ENCODE results near the gene HAS3. TPM values are rescaled to one million over a fixed set of nuclear protein-coding genes. Genes with fewer than 3 reads are reported as not detected.

The HAS3 gene
- total and polyA plus RNA-seq, 2 donors from 2014 or later, result 0.34 to 2.1 TPM

DNA sequence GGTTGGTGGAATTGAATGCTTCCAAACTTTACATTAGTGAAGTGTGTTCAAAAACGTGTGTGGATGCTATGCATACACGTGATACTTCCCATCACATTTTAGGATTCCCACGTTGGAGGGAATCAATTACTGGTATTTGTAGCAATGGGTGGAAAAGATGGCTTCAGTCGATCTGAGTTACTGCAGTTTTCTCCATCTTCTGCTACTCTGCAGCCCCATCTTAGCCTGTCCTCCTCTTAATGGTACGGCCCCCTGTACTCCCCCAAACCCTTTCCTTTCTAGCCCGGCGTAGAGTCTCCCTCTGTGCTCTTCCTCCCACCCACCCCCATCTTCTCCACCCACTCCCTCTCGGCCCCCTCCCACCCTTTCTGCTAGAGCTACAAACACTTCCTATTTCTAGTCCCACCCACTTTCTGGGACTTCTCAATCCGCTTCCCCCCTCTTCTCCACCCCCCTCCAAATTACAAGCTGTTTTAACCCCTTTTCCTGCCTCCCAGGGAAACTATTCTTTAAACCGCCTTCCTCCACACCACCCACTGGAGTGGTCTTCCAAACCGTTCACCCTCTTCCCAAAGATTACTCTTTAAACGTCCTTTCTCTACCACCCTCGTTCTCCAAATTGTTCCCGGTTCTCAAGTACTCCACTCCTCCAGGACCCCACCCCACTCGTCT, 25.9 kb downstream of the HAS3 start:
- TF ChIP-seq, protein P1, sequence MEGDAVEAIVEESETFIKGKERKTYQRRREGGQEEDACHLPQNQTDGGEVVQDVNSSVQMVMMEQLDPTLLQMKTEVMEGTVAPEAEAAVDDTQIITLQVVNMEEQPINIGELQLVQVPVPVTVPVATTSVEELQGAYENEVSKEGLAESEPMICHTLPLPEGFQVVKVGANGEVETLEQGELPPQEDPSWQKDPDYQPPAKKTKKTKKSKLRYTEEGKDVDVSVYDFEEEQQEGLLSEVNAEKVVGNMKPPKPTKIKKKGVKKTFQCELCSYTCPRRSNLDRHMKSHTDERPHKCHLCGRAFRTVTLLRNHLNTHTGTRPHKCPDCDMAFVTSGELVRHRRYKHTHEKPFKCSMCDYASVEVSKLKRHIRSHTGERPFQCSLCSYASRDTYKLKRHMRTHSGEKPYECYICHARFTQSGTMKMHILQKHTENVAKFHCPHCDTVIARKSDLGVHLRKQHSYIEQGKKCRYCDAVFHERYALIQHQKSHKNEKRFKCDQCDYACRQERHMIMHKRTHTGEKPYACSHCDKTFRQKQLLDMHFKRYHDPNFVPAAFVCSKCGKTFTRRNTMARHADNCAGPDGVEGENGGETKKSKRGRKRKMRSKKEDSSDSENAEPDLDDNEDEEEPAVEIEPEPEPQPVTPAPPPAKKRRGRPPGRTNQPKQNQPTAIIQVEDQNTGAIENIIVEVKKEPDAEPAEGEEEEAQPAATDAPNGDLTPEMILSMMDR (IDR thresholded peaks at IDR 0.05; ENCODE audit: borderline replicate concordance, extremely low read depth, insufficient read depth), result no peak
- intact Hi-C loops (cut with DNase I), result no loop called here
- Histone ChIP-seq H3K27me3 (ENCODE audit: control insufficient read depth, insufficient read depth, low read length) (no peaks in the 10 kb centered on the region), H3K9ac (ENCODE audit: low read length in 3 of 3) (peak overlapping the region; percentile 85 to 99 (median 93)), H3K4me3 (ENCODE audit: low read length in 3 of 3) (peak overlapping the region; percentile 93 to 97 (median 95)), H3K4me1 (ENCODE audit: control insufficient read depth in 2 of 3, insufficient read depth in 2 of 3, low read depth in 1 of 3, low read length in 3 of 3) (peaks cover 3 to 13% (median 11%) of the 10 kb centered on the region in 3 donors), H3K27ac (ENCODE audit: low read depth in 2 of 2, low read length in 2 of 2) (peak overlapping the region; percentile 91 to 93), H3K36me3 (ENCODE audit: control insufficient read depth in 2 of 3, insufficient read depth in 3 of 3, low read length in 3 of 3) (peaks cover 0 to 3% (median 0%) of the 10 kb centered on the region in 3 donors), H3K9me3 (ENCODE audit: control insufficient read depth in 2 of 3, insufficient read depth in 1 of 3, low read length in 3 of 3) (no peaks in the 10 kb centered on the region)
- FAIRE-seq, result no peak
- peak; percentile 29 to 84 (median 59) for DNase-seq

GRCh38 chr16:69131839-69132423, 26.5 kb downstream of the HAS3 start:
- no peaks in the 10 kb centered on the region for H3K27me3 ChIP-seq (ENCODE audit: control insufficient read depth, insufficient read depth, low read length)
- TF ChIP-seq, protein P1 (IDR thresholded peaks at IDR 0.05; ENCODE audit: borderline replicate concordance, extremely low read depth, insufficient read depth), result no peak
- H3K27ac ChIP-seq (ENCODE audit: low read depth in 2 of 2, low read length in 2 of 2), result peak overlapping the region; percentile 91 to 93
- intact Hi-C loops (cut with DNase I), result no loop called here
- H3K9me3 ChIP-seq (ENCODE audit: control insufficient read depth in 2 of 3, insufficient read depth in 1 of 3, low read length in 3 of 3), result no peaks in the 10 kb centered on the region
- FAIRE-seq, result no peak
- H3K4me1 ChIP-seq (ENCODE audit: control insufficient read depth in 2 of 3, insufficient read depth in 2 of 3, low read depth in 1 of 3, low read length in 3 of 3), result peaks cover 3 to 13% (median 10%) of the 10 kb centered on the region in 3 donors
- H3K36me3 ChIP-seq (ENCODE audit: control insufficient read depth in 2 of 3, insufficient read depth in 3 of 3, low read length in 3 of 3), result peaks cover 0 to 4% (median 0%) of the 10 kb centered on the region in 3 donors
- peak; percentile 90 to 94 (median 93) for DNase-seq
- peak overlapping the region; percentile 93 to 97 (median 95) for H3K4me3 ChIP-seq (ENCODE audit: low read length in 3 of 3)
- H3K9ac ChIP-seq (ENCODE audit: low read length in 3 of 3), result peak overlapping the region; percentile 85 to 99 (median 93)

- H3K36me3 ChIP-seq (ENCODE audit: control insufficient read depth in 2 of 3, insufficient read depth in 3 of 3, low read length in 3 of 3), result peaks cover 0 to 4% (median 4%) of the 10 kb centered on the region in 3 donors
- peak within 1 kb of the TSS; percentile 85 to 99 (median 93) for H3K9ac ChIP-seq (ENCODE audit: low read length in 3 of 3)
- no peaks in the 10 kb centered on the region for H3K27me3 ChIP-seq (ENCODE audit: control insufficient read depth, insufficient read depth, low read length)
- FAIRE-seq (no peak), DNase-seq (peak; percentile 89 to 96 (median 93))
- H3K4me3 ChIP-seq (ENCODE audit: low read length in 3 of 3), result peak within 1 kb of the TSS; percentile 93 to 97 (median 95)
- intact Hi-C loops (cut with DNase I), result no loop called here
- peaks cover 3 to 13% (median 10%) of the 10 kb centered on the region in 3 donors for H3K4me1 ChIP-seq (ENCODE audit: control insufficient read depth in 2 of 3, insufficient read depth in 2 of 3, low read depth in 1 of 3, low read length in 3 of 3)
- TF ChIP-seq, protein P1 (IDR thresholded peaks at IDR 0.05; ENCODE audit: borderline replicate concordance, extremely low read depth, insufficient read depth), result peak; percentile 16
- no peaks in the 10 kb centered on the region for H3K9me3 ChIP-seq (ENCODE audit: control insufficient read depth in 2 of 3, insufficient read depth in 1 of 3, low read length in 3 of 3)
- H3K27ac ChIP-seq (ENCODE audit: low read depth in 2 of 2, low read length in 2 of 2), result peak within 1 kb of the TSS; percentile 91 to 93
These were observed 27.2 kb downstream of the HAS3 start, which contains the start of the genes CHTF8 and UTP4 for GRCh38 chr16:69132424-69133252. TSS of gene CHTF8 (minus strand) at chr16:69132588. CDS start at chr16:69121458, 11,130 bp downstream. TSS of gene UTP4 (plus strand) at chr16:69132649. CDS start at chr16:69133460, 811 bp downstream.
